OCI-LY1 (cell line): Measurements from ENCODE around the gene MAPK10.

Source experiments
- CTCF ChIP-seq: fragments of 200-600 bp; sonication (generic), shearing (Covaris generic); IDR thresholded peaks from 2 replicates; pipeline ENCODE4 v1.5.1; 2017; ENCODE audit warnings: mild to moderate bottlenecking, antibody characterized with exemption, low read length, moderate library complexity, mixed read lengths
- EZH2 ChIP-seq: fragments of 200-600 bp; sonication (generic), shearing (Covaris generic); IDR thresholded peaks from 2 replicates; pipeline ENCODE4 v1.8.0; 2017; ENCODE audit warnings: borderline replicate concordance, mixed run types, mild to moderate bottlenecking, antibody characterized with exemption, low read length, moderate library complexity, mixed read lengths

DNA sequence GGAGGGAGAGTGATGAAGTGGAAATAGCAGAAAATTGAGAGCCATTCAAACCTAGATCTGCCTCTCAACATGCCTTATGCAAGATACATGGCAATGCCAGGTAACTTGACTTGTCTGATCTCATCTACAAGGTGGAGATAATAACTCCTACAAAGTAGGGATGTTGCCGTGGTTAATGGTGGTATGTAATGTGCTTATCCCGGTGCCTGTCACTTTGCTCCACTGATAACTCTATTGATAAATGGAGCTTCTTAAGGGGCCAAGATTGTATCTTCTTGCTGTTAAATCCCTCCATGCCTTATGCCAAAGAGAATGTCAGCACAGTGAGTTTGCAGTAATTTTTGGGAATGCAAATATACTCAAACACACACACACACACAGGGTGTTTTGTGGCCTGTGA is 355.8 kb downstream of the MAPK10 start:
- no peak for TF ChIP-seq CTCF
- TF ChIP-seq EZH2 = no peak
